ENCODE measurements around the gene FXR1.
A peak's percentile ranks its signal among the peaks of the same experiment; 100 is the strongest.
"Not testable (repeated sequence)": the region's sequence is repeated elsewhere in the genome, so short reads cannot be mapped to it uniquely, and the experiment has no call there.

Gene FXR1

GRCh38 chr3:180987344-180987743 is 74.9 kb downstream of the FXR1 start:
- ChIA-PET CTCF (no interaction called here), POLR2A (no interaction called here)
- TF ChIP-seq CTCF (IDR thresholded peaks at IDR 0.05; ENCODE audit: control extremely low read depth, extremely low read depth, low read depth, missing control alignments): no peak
- no peak for DNase-seq (ENCODE audit: extremely low spot score)

GRCh38 chr3:180989291-180990163 is 77.1 kb downstream of the FXR1 start, which contains the start of gene DNAJC19:
DNAJC19 (minus strand) TSS chr3:180989736; CDS start chr3:180989602, 134 bp downstream.
- ChIA-PET POLR2A (no interaction called here), CTCF (interaction anchor here (1.3 to 1.4 kb wide), 2 partner anchors 9 to 77 kb away, joined by 4 to 5 read pairs; partner anchors contain the start of gene FXR1)
- no peak for TF ChIP-seq CTCF (IDR thresholded peaks at IDR 0.05; ENCODE audit: control extremely low read depth, extremely low read depth, low read depth, missing control alignments)
- peak; percentile 89 for DNase-seq (ENCODE audit: extremely low spot score)

GRCh38 chr3:180990505-180990904 is 78.0 kb downstream of the FXR1 start:
- CTCF ChIA-PET: interaction anchor here (1.3 to 1.4 kb wide), 2 partner anchors 10 to 78 kb away, joined by 4 to 5 read pairs; partner anchors contain the start of gene FXR1
- no peak for DNase-seq (ENCODE audit: extremely low spot score)
- POLR2A ChIA-PET: interaction anchor here (0.5 kb wide), 1 partner anchor 47 kb away, joined by 3 read pairs; no protein-coding TSS in a partner anchor
- no peak for TF ChIP-seq CTCF (IDR thresholded peaks at IDR 0.05; ENCODE audit: control extremely low read depth, extremely low read depth, low read depth, missing control alignments)

GRCh38 chr3:180996415-180996932 is 84.0 kb downstream of the FXR1 start:
- DNase-seq (ENCODE audit: extremely low spot score): no peak
- no peak for TF ChIP-seq CTCF (IDR thresholded peaks at IDR 0.05; ENCODE audit: control extremely low read depth, extremely low read depth, low read depth, missing control alignments)
- CTCF ChIA-PET: interaction anchor here (1.1 kb wide), 2 partner anchors 8 to 12 kb away, joined by 3 to 4 read pairs; no protein-coding TSS in a partner anchor
- POLR2A ChIA-PET: no interaction called here

- DNase-seq (ENCODE audit: extremely low spot score); POLR2A ChIA-PET: not testable (repeated sequence)
- CTCF ChIA-PET: interaction anchor here (1.3 kb wide), 1 partner anchor 18 kb away, joined by 3 read pairs; no protein-coding TSS in a partner anchor
These were observed 89.9 kb downstream of the FXR1 start for GRCh38 chr3:181002331-181002730.

GRCh38 chr3:181003469-181003868 is 91.0 kb downstream of the FXR1 start:
- DNase-seq (ENCODE audit: extremely low spot score); POLR2A ChIA-PET: not testable (repeated sequence)
- CTCF ChIA-PET: interaction anchor here (1.2 to 1.3 kb wide), 2 partner anchors 9 to 19 kb away, joined by 3 read pairs; no protein-coding TSS in a partner anchor

GRCh38 chr3:181006541-181006940 is 94.1 kb downstream of the FXR1 start:
- no peak for DNase-seq (ENCODE audit: extremely low spot score)
- TF ChIP-seq CTCF (IDR thresholded peaks at IDR 0.05; ENCODE audit: control extremely low read depth, extremely low read depth, low read depth, missing control alignments): no peak
- ChIA-PET CTCF (no interaction called here), POLR2A (no interaction called here)

Data from GM10248 (cell line).